HK-2 (cell line): ENCODE measurements around the gene IL26.

ENCODE experiments used
- DNase-seq: peaks from one replicate; pipeline ENCODE4 v3.0.0-alpha.2; 2018; ENCODE audit not compliant: unreplicated experiment

Gene IL26

DNA sequence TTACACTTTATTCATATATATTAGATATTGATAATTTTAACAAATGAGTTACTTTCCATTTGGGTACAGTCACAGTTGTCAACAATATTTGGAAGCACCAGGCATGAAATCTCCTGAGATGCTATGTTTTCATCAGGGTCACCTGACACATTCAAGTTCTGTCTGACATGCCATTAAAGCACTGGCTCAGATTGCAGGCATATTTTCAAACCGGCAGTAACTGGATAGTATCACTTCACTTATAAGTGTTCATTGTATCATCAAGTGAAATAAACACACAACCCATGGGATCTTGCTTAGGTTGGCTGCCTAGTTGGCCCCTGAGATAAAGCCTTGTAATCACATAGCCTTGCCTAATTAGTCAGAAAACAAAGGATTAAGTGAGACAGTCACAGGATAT is 70.8 kb downstream of the IL26 start:
- no peak for DNase-seq
